ENCODE data around the gene TBC1D1.
"Not testable (repeated sequence)": the region's sequence is repeated elsewhere in the genome, so short reads cannot be mapped to it uniquely, and the experiment has no call there.

TBC1D1 gene

DNA sequence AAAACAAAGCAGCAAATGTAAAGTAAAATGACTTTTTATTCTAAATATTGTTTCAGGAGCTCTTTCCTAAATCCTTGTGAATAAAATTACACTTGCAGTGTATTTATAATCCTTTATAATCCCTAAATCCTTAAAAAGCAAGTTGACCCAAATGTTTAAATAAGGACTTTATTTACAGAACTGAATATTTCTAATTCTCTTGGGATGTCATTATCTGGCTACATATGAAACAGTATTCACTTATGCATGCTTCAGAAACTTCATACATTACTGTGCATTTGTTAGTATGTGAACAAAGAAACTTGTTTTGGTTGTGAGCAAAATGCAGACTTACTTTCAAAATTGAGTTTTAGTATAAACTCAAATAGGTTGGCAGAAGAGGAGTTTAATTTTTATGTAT, 118.5 kb downstream of the TBC1D1 start:
- in situ Hi-C loops (cut with MboI; ENCODE audit: low sequenced_read_pairs) = no loop called here

DNA sequence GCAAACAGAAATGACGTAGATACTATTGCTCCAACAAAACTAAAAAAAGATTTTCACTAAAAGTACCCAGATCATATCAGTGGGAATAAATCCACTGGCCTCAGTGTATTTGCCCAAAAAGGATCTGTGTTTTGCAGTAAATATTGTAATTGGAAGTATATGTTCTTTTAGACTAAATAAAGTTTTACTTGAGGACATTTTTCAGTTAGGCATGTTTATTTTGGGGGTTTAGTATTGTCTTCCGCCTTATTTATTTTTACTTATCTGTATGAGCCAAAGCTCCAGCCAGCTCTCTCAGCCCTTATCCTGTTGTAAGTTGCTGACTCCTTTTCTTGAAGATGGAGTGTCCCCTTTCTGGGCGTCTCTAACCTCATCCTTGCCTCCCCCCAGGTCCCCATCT, 119.1 kb downstream of the TBC1D1 start:
- in situ Hi-C loops (cut with MboI; ENCODE audit: low sequenced_read_pairs) = no loop called here

DNA sequence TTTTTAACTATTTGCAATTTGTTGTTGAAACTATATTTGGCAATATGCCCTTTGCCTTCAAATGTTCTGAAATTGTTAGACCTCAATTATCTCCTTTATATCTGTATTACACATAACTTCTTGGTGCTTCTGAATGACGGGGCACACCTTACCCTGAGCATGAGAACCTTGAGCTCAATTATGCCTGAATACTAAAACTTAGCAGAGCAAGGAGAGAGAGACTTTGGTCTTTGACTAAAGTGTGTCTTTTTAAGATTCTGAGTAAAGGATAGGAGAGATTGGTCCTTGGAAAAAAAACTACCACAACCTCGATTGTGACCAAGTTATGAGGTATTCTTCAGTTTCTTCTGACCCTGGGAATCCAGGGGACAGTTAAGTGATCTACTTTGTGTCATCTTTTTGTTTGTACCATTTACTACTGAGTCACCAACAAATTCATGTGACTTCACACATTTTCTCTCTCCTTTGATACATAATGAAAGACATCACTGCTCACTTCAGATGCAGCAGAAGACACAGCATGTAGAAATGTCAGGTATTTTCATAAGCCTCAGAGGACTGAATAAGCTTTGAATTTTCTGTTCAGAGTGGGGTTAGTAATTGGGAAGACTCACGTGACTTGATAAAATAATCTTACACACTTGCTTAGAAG, 120.8 kb downstream of the TBC1D1 start:
- in situ Hi-C loops (cut with MboI; ENCODE audit: low sequenced_read_pairs) = no loop called here

DNA sequence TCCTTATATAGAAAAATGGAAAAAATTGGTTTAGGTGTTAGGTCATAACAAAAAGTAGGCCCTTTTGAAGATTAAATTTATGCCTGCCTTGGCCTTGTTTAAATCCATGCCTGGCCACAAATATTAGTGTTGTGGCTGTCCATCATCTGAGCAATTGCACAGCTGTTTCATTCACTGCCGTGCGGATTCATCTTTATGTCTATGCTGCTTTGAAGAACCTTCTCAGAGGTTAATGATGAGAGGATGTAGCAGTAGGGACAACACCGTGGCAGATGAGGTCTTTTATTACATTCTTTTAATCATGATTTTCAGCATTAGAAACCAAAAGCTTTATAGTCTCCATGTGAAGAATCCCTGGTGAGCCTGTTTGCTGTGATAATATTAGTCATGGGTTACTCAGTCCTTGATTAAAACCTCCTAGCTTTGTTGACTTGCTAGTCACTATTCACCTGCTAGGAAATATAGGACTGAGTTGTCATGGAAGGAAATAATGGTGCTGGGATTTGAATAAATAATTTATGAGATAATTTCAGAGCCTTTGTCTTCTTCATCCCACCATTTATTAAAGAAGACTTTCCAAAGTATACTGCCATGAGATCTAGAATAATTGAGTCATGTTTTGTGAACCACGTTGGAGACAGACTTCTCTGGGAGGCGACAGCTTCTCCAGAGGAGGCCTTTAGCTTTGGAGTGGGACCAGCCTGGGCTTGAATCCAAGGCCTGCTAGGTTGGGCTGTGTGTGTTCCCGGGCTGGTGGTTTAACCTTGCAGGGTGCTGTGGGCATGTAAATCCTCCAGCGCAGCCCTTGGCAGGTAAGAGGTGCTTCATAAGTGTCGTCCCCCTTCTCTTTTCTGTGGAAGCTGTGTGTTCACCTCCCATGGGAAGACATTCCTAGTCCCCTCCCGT, 122.8 kb downstream of the TBC1D1 start:
- in situ Hi-C loops (cut with MboI; ENCODE audit: low sequenced_read_pairs) = no loop called here

DNA sequence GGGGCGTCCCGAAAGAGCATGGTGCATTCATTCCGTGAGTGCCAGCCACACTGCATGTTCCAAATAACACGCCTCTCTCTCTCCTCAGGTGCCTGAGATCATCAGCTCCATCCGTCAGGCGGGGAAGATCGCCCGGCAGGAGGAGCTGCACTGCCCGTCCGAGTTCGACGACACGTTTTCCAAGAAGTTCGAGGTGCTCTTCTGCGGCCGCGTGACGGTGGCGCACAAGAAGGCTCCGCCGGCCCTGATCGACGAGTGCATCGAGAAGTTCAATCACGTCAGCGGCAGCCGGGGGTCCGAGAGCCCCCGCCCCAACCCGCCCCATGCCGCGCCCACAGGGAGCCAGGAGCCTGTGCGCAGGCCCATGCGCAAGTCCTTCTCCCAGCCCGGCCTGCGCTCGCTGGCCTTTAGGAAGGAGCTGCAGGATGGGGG, 123.6 kb downstream of the TBC1D1 start:
- in situ Hi-C loops (cut with MboI; ENCODE audit: low sequenced_read_pairs) = no loop called here

DNA sequence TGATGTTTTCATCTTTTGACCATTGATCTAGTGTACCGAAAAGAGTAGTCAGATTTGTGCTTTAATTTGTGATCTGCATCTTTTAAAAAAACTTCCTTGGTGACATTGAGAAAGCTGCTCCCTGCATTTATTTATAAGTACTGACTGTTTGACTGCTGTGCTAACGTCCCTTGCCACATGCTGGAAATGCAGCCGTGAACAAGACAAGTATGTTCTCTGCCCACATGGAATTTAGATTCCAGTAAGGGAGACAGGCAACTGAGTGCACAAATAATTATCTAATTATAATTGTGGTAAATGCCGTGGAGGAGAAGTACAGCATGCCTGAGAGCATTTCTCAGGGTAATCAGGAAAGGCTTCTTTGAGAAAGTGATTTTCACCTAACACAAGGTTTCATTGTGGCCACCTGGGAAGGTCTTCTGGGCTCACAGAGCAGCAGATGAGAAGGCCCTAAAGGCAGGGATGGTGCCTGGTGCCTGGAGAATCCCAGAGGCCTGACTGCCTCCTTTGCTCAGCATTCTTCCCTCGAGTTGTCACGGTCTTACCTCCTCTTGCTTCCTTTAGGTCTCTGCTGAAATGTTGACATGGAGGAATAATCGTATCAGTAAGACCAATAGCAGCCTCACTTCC, 125.1 kb downstream of the TBC1D1 start:
- in situ Hi-C loops (cut with MboI; ENCODE audit: low sequenced_read_pairs) = no loop called here

DNA sequence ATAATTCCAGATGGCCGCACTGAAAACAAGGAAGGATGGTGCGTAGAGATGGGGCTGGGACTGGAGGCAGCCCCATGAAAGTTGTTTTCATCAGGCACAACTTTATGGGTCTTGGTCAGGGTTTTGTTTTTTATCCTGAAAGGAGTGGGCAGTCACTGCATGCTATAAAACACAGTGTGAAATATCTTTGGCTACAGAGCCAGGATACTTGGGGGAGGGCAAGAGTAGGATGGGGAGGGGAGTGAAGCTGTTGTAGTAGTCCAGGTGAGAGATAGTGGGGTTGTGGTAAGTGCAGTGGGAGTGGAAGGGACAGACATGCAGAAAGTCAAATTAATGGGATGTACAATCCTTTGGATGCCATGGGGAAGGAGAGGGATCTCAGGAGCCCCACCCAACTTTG, 125.8 kb downstream of the TBC1D1 start:
- in situ Hi-C loops (cut with MboI; ENCODE audit: low sequenced_read_pairs) = no loop called here

DNA sequence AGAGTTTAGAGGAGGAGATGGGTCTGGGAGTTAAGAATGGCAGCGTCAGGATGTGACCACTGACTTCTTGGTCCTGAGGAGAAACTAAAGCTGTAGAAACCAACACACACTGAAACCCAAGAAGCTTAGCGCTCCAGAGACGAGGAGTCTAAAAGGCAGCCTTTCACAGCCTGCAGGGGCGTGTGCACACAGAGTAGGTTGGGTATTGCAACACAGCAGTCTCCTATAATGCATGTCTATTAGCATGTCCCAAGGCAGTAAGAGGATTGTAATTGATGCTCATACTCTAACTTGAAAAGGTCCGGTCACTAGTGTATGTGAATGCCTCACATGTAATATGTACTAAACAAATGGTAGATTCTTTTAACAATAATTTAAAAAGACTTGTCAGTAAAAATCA, 126.7 kb downstream of the TBC1D1 start:
- in situ Hi-C loops (cut with MboI; ENCODE audit: low sequenced_read_pairs) = no loop called here

DNA sequence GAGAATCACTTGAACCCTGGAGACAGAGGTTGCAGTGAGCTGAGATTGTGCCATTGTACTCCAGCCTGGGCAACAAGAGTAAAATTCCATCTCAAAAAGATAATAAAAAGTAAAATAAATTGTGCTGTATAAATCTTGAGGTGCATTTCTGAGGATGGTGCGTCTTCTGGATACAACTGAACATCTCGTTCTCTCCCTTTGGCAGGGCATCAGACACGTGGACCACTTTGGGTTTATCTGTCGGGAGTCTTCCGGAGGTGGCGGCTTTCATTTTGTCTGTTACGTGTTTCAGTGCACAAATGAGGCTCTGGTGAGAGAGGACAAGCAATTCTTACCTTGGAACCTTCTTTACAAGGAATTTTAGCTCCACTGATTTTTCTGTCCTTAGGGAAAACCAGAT, 129.5 kb downstream of the TBC1D1 start:
- in situ Hi-C loops (cut with MboI; ENCODE audit: low sequenced_read_pairs) = no loop called here

DNA sequence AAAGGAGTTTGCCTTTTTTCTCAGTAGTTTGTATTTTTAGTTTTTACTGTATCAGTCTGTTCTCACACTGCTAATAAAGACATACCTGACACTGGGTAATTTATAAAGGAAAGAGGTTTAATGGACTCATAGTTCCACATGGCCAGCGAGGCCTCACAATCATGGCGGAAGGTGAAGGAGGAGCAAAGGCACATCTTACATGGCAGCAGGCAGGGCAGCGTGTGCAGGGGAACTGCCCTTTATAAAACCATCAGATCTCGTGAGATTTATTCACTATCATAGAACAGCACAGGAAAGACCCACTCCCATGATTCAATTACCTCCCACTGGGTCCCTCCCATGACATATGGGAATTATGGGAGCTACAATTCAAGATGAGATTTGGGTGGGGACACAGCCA, 130.1 kb downstream of the TBC1D1 start:
- in situ Hi-C loops (cut with MboI; ENCODE audit: low sequenced_read_pairs) = not testable (repeated sequence)

DNA sequence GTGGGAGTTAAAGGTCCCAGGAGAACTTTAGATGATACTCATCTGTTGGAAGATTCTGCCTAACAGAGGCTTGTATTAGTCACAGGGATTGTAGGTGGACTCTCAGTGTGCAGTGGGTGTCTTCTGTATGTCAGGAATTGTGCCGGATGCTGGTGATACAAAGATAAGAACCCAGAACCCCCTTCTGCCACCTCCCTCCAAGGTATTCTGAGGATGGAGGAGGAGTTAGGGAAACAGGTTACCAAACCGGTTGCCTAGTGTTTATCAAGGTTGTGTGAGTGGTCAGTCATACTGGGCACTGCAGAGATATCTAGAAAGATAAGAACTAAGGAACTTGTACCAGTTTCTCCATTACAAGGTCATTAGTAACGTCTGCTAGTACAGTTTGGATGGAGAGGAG, 130.9 kb downstream of the TBC1D1 start:
- in situ Hi-C loops (cut with MboI; ENCODE audit: low sequenced_read_pairs) = no loop called here

DNA sequence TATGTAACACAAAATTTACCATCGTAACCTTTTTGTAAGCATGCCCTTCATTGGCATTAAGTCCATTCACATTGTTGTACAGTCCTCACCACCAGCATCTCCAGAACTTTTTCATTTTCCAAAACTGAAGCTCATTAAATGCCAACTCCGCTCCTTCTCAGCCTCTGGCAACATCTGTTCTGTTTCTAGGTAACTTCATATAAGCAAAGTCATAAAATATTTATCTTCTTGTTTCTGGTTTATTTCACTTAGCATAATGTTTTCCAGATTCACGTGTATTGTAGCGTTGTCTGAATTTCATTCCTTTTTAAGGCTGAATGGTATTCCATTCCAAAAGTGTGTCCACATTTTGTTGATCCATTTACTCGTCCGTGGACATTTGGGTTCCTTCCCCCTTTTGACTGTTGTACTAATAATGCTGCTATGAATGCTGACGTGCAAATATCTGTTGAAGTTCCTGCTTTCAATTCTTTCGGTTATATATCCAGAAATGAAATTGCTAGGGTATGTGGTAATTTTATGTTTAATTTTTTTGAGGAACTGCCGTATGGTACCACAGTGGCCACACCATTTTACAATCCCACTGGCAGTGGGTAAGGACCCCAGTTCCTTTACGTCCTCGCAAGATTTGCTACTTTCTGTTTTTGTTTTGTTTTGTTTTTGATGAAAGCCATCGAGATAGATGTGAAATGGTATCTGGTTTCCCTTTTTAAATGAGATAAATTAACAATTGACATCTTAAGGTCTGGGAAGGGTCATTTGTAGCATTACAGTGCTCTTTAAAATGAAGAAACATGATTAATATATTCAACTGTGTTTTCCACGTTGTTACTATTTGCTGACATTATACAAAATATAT, 132.7 kb downstream of the TBC1D1 start:
- in situ Hi-C loops (cut with MboI; ENCODE audit: low sequenced_read_pairs) = no loop called here

DNA sequence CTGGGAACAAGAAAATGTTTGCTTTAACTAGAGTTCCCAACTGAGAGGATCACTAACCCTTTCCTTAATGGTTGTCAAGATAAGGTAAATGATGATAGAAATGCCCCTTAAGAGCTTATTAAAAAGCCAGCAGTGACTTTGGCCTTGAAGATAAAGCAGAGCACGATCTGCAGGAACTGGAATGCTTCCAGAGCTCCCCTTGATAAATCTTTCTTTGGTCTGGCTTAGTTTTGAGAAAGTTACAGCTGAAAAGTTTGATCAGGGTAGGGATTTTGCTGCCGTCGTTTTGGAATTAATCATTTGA, 133.3 kb downstream of the TBC1D1 start:
- in situ Hi-C loops (cut with MboI; ENCODE audit: low sequenced_read_pairs) = no loop called here

DNA sequence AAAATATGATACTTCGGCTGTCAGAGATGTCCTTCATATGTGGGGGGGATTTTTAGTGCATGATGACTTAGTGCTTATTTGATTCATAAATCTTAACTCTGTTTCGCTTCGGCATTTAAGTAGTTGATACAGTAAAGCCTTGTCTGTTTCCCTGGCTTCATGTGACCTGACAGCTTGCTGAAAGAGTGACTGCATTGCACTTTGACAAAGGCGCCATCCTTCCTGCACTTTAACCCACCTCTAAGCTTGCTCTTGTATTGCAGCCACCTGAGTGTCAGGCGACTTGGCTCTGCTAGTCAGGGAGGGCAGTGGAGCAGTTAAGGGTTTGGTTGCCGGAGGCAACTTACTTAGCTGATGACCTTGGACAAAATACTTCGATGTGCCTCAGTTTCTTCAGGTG, 134.8 kb downstream of the TBC1D1 start:
- in situ Hi-C loops (cut with MboI; ENCODE audit: low sequenced_read_pairs) = loop anchor here (25.0 kb wide), 1 partner anchor 563 kb away; a partner anchor contains a TSS

DNA sequence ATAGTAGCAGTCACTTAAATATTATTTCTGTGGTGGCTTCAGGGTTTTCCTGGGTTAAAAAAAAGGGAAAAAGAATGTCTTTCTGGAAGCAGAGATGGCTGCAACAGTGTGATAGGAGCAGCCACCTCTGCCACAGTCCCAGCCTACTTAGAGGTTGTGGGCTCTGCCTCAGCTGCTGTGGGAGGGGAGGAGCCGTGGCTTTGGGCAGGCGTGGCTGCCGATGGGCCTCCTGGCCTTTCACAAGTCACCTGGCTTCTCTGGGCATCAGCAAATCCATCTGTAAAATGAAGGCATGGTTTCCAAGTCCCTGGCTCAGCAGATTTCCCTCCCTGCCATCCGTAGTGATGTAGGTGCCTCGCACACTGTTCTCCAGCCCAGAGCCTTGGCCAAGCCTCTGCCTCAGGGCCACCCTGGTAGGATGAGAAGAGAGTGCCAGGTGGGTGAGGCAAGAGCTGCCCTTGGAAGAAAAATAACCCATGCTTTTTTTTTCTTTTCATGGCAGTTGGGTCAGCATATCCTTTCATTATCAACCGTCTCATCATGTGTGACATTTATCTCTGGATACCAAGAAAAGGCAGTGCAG, 135.4 kb downstream of the TBC1D1 start:
- in situ Hi-C loops (cut with MboI; ENCODE audit: low sequenced_read_pairs) = loop anchor here (25.0 kb wide), 1 partner anchor 564 kb away; a partner anchor contains a TSS

DNA sequence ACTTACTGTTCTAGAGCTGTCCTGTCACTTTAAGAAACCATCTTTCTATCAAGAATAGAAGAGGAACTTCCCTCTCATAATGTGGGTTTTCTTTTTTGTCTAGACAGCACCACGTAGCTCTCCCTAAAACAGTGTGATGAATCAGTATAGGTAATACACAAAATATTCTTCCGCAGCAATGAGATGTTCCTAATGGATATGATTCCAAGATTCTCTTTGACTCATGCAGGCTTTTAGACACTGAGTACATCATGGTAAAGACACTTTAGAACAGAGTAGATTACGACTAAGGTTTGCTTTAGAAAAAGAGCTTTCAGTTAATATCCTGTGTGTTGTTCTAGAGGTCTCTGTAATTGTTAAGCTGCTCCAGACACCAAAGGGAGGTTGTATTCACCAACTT, 139.1 kb downstream of the TBC1D1 start:
- in situ Hi-C loops (cut with MboI; ENCODE audit: low sequenced_read_pairs) = loop anchor here (10.0 to 25.0 kb wide), 2 partner anchors 215 to 568 kb away; a partner anchor contains a TSS

DNA sequence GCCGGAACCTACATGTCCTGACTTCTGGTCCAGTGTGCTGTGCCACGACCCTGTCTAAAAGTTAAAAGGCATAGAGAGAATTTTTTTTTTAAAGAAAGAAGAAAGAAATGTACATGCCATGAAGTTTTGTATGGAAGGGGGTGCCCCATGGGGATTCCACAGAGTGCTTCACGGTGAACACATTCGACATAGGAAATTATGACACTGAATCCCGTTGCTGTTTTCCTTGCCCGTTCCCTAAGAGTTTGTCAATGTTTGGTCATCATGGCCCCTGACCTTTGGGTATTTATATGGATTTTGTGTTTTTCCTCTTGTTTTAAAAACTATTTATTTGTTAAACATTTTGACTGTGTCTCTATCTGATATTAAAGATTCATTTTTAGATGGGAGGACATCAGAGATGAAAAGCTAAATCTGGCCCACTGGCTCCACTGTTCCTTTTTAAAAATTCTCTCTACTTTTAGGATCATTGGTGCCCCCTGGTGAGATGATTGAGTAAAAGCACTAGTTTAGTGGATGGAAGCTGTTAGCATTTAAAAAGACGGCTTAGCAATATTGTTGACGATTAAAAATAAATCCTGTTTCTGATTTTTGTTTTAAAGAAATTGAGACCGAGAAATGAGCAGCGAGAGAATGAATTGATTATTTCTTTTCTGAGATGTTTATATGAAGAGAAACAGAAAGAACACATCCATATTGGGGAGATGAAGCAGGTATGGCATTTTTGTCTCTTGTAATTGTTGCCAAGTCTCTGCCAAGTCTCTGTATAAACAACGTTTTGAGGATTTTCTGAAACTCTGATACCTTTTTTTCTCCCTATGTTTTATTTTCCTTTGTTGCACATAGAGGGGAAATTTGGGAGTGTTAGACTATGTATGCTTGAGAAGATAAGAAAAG, 144.3 kb downstream of the TBC1D1 start:
- in situ Hi-C loops (cut with MboI; ENCODE audit: low sequenced_read_pairs) = loop anchor here (10.0 to 25.0 kb wide), 2 partner anchors 220 to 573 kb away; a partner anchor contains a TSS

DNA sequence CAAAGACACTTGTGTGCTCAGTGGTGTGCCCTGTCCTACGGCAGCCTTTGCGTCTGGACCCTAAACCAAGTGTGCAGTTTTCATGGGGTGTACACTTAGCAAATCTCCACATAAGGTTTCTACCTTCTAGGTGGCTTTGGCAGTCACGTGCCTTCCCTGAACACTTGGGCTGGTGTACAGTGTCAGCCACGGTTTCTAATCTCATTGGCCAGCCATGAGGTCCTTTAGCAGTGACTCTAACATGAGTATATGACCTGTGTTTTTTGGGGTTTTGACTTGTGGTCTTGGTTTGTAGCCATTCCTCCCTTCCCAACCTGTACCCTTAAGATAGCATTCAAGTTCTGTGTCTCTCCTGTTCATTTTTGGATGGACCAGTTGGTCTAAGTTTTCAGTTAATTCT, 145.7 kb downstream of the TBC1D1 start:
- in situ Hi-C loops (cut with MboI; ENCODE audit: low sequenced_read_pairs) = loop anchor here (10.0 to 25.0 kb wide), 2 partner anchors 222 to 574 kb away; a partner anchor contains a TSS

DNA sequence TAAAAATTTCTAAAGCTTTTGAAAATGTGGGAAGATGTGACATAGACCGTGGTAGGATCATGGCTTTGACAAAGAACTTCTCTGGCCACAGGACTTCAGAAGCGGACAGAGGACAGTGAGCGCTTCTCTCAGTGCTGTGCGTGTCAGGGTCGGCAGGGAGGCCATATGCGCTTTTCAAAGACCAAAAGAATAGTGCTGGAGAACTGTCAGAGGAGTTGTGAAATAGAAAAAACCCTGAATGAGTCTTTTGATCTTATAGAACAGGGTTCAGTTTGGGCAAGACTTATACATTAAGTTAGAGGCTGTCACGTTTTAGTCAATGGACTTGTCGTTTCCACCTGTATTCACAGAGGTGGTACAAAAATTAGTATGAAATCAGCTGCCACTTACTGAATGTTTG, 146.7 kb downstream of the TBC1D1 start:
- in situ Hi-C loops (cut with MboI; ENCODE audit: low sequenced_read_pairs) = loop anchor here (10.0 to 25.0 kb wide), 2 partner anchors 223 to 575 kb away; a partner anchor contains a TSS

Measured in HL-60/S4 (cell line).